CD4-positive, alpha-beta T cell treated with Interleukin-10 for 1 hour (primary cell): ENCODE data around the gene POLDIP3.
A peak's percentile ranks its signal among the peaks of the same experiment; 100 is the strongest.
"Not testable (repeated sequence)": the region's sequence is repeated elsewhere in the genome, so short reads cannot be mapped to it uniquely, and the experiment has no call there.

ENCODE experiments used
- DNase-seq: peaks from one replicate; pipeline ENCODE4 v3.0.0-alpha.2; 2020

The POLDIP3 gene

GRCh38 chr22:42617155-42617983 is 2.7 kb upstream of the POLDIP3 start:
- DNase-seq, result no peak

- not testable (repeated sequence) for DNase-seq
Observed at GRCh38 chr22:42615860-42616175, 1.1 kb upstream of the POLDIP3 start.

GRCh38 chr22:42615092-42615859 is 593 bp upstream of the POLDIP3 start:
- DNase-seq, result peak; percentile 92

DNA sequence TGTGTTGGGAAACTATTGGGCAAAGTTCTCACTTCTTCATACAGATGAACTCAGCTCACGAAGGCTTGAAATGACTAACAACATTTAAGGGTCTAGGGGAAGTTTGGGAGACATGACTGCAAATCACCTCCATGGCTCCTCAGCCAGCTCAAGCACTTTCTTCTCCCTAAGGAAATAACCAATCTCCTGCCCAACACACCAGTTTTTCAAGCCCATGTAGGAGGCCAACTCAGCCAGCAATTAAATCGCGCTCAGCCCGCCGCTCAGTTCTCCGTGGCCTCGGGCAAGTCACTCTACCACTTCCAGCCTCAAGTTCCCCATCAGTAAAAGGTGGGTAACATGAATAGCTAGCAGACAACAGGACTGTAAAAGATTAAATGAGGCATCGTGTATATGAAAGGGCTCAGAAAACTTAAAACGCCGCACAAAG is 796 bp downstream of the POLDIP3 start:
- no peak for DNase-seq

DNA sequence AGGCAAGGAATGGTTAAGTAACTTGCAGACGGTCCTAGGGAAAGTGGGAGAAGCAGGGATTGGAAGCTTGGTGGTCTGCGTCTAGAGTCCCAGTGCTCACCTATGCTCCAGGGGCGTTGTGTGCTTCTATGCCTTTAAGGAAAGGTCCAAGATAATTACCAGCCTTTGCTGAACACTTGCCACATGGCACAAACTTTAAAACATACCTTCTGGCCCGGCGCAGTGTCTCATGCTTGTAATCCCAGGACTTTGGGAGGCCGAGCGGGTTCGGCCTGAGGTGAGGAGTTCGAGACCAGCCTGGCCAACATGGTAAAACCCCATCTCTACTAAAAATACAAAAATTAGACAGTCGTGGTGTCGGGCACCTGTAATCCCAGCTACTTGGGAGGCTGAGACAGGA is 2.3 kb downstream of the POLDIP3 start:
- DNase-seq, result no peak

- DNase-seq, result no peak
Observed at GRCh38 chr22:42611051-42611450, 3.6 kb downstream of the POLDIP3 start.

DNA sequence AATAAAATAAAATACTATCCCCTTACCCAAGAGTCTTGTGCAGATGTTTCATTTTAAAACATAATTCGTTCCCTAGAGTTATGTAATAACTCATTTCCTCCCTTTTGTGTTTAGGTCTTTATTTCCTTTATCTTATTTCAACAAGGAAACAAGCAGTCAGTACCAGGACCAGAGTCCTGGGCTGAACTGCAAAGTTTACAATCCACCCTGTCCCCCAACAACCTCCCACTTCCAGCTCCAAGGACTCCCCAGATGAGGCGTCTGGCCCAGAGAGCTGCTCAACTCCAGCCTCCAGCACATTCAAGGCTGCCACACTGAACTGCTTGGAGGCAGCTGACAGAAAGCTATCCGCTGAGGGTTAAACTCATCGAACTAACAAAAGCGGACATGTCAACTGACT is 4.5 kb downstream of the POLDIP3 start:
- DNase-seq, result no peak

GRCh38 chr22:42608823-42609361 is 5.8 kb downstream of the POLDIP3 start:
- no peak for DNase-seq

GRCh38 chr22:42608136-42608822 is 6.4 kb downstream of the POLDIP3 start:
- DNase-seq, result no peak

- DNase-seq, result not testable (repeated sequence)
Observed at GRCh38 chr22:42607641-42608040, 7.0 kb downstream of the POLDIP3 start.

DNA sequence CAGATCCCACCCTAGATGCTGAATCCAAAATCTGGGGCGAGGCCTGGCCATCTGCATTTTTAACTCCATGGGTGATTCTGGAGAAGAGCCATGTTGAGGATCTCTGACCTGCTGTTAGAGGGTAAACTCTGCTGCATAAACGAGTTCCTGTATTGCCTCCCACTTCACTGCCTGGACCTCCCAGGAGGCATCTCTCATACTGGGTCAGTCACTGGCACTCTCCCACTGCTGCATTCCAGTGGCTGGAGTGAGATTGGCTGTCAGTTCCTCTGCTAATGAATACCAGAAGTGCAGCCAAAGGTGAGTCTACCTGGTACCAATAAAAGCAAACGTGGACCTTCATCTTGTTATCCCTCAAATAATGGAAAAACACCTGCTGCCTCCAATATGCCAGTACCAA is 10.3 kb downstream of the POLDIP3 start:
- no peak for DNase-seq

GRCh38 chr22:42603427-42603826 is 11.3 kb downstream of the POLDIP3 start:
- no peak for DNase-seq

DNA sequence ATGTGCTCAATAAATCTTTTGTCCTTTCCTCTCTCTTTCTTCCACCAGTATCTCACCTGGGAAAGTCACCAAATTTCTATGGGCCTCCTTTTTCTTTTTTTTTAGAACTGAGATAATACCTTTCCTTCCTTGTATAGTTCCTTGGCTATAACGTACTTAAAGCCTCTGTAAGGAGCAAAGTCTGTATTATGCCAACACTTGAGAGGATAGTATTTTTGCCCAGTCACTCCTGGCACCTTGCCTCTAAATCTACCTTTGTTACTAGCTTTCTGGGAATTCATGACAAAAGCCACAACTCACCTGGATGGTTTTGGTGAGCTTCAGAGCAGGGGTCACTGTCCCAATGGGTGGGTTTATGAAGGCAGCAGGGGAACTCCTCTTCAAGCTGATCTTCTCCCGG is 12.2 kb downstream of the POLDIP3 start:
- no peak for DNase-seq

GRCh38 chr22:42601879-42602465 is 12.7 kb downstream of the POLDIP3 start:
- DNase-seq, result no peak

- DNase-seq, result no peak
Observed at GRCh38 chr22:42596863-42597530, 17.7 kb downstream of the POLDIP3 start.

GRCh38 chr22:42596336-42596735 is 18.3 kb downstream of the POLDIP3 start:
- no peak for DNase-seq

DNA sequence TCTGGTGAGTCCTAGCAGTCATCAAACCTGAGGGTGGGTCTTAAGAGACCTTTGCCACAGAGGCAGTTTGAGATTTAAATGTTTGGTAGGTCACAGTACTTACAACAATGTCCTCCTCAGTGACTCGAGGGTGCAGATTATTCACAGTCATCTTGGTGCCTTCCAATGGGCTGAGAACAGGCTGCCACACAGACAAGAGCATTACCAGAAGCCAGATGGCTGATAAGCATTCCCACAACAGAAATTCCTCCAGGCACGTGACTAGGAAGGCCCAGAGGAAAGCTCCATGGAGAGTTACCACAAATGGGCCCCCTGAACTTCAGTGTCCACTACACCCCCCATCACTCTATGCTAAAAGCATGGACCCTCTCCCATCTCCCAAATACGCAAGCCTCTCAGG is 19.2 kb downstream of the POLDIP3 start:
- no peak for DNase-seq

- no peak for DNase-seq
Observed at GRCh38 chr22:42591987-42592386, 22.7 kb downstream of the POLDIP3 start.

- DNase-seq, result no peak
Observed at GRCh38 chr22:42587588-42588175, 27.0 kb downstream of the POLDIP3 start.

DNA sequence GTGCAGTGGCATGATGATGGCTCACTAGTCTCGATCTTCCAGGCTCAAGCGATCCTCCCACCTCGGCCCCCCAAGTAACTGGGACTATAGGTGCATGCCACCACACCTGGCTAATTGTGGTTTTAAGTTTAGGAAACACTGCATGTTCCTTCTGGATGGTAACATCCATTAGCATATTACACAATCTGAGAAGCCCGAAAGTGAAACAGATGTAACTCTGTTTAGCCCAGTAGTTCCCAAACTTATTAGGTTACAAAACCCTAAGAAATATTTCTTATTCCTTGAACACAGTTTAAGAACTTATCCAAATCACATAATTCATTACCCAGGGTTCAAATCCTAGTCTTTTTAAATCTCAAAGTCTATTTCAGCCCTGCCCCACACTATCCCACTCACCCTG is 28.3 kb downstream of the POLDIP3 start:
- DNase-seq, result no peak

DNA sequence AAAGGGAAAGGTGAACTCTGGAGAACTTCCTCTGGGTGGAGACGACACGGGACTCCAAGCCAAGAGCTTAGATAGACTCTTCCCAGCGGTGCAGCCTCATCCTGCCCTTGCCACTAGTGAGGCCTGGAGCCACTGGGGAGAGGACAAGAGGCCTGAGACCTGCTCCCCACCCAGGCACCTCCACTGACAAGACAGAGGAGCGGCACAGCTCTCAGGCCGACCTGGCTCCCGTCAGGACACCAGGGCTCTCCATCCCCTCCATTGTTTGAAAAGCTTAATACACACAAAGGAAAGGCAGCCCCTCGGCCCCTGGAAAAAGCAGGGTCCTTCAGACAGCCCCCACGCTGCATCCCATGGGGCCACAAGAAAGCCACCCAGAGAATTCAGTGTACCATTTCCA is 29.6 kb downstream of the POLDIP3 start:
- DNase-seq, result no peak

GRCh38 chr22:42584364-42584940 is 30.2 kb downstream of the POLDIP3 start:
- no peak for DNase-seq
